ENCODE data around the gene PAQR9. TPM values are rescaled to one million over a fixed set of nuclear protein-coding genes. Genes with fewer than 3 reads are reported as not detected.

The PAQR9 gene
- polyA plus RNA-seq, 2 of the 4 experiments (the other 2 are of a cell fraction) = 3.0 to 3.1 TPM

DNA sequence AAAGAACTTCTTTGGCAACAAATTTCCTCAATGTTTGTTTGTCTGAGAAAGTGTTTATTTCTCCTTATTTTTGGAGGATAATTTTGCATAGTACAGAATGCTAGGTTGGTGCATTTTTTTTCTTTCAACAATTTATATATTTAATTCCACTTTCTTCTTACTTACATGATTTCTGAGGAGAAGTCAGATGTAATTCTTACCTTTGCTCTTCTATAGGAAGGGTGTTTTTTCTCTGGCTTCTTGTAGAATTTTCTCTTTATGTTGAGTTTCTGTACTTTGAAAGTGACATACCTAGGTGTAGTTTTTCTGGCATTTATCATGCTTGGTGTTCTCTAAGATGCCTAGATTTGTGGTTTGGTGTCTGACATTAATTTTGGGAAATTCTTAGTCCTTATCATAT is 39.8 kb downstream of the PAQR9 start:
- FAIRE-seq = no peak

DNA sequence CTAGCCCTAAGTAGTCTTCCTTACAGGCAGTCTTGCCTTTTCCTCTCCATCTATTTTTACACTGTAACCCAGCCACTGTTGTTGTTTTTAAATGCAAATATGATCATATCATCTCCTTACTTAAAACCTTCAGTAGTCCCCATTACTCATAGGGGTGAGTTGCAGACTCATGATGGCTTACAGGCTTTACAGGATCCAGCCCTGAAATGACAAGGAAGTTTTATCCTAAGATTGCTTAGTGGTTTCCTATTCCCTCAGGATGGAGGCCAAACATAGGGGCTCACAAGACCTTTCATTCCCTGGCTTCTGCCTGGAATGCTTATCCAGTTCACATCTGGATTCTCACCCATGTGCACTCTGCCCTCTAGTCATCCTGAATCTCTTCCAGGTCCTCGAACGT is 46.9 kb downstream of the PAQR9 start:
- DNase-seq (ENCODE audit: low read depth in 1 of 2, low spot score in 1 of 2) (no peak), ATAC-seq (no peak), FAIRE-seq (no peak)
- CTCF ChIA-PET = no interaction called here
- POLR2A ChIA-PET = no interaction called here
- no peak overlapping the region for H3K27ac ChIP-seq
- no peak overlapping the region for H3K4me2 ChIP-seq
- TF ChIP-seq PHF8 (IDR thresholded peaks at IDR 0.05; ENCODE audit: borderline replicate concordance, low read depth) = no peak
- no peaks in the 10 kb centered on the region for H3K4me1 ChIP-seq
- H3K9me3 ChIP-seq = no peaks in the 10 kb centered on the region
- H3K4me3 ChIP-seq = no peak overlapping the region
- 77% methylated on average over 2 of the region's 2 CpGs for WGBS (ENCODE audit: missing lambda C conversion rate)

More for the DNA sequence above, 39.8 kb downstream of the PAQR9 start:
- H3K27ac ChIP-seq = no peak overlapping the region
- H3K4me1 ChIP-seq = no peaks in the 10 kb centered on the region
- H3K4me2 ChIP-seq = no peak overlapping the region
- TF ChIP-seq CHD2 (IDR thresholded peaks at IDR 0.05; ENCODE audit: low read length, partially characterized antibody) (no peak), SREBF2 (IDR thresholded peaks at IDR 0.05) (no peak), GATA3 (IDR thresholded peaks at IDR 0.05; ENCODE audit: borderline replicate concordance) (no peak), CBX8 (IDR thresholded peaks at IDR 0.05) (no peak), FOSL2 (IDR thresholded peaks at IDR 0.05) (no peak), FOSL2 (CRISPR knock-in tag; IDR thresholded peaks at IDR 0.05) (no peak), NFE2L2 (conservative IDR thresholded peaks at IDR 0.05; ENCODE audit: low read length) (no peak), ESRRA (IDR thresholded peaks at IDR 0.05; ENCODE audit: borderline replicate concordance, low read length) (no peak), RCOR1 (IDR thresholded peaks at IDR 0.05; ENCODE audit: low read depth, low read length) (no peak)
- TF ChIP-seq, protein P1, sequence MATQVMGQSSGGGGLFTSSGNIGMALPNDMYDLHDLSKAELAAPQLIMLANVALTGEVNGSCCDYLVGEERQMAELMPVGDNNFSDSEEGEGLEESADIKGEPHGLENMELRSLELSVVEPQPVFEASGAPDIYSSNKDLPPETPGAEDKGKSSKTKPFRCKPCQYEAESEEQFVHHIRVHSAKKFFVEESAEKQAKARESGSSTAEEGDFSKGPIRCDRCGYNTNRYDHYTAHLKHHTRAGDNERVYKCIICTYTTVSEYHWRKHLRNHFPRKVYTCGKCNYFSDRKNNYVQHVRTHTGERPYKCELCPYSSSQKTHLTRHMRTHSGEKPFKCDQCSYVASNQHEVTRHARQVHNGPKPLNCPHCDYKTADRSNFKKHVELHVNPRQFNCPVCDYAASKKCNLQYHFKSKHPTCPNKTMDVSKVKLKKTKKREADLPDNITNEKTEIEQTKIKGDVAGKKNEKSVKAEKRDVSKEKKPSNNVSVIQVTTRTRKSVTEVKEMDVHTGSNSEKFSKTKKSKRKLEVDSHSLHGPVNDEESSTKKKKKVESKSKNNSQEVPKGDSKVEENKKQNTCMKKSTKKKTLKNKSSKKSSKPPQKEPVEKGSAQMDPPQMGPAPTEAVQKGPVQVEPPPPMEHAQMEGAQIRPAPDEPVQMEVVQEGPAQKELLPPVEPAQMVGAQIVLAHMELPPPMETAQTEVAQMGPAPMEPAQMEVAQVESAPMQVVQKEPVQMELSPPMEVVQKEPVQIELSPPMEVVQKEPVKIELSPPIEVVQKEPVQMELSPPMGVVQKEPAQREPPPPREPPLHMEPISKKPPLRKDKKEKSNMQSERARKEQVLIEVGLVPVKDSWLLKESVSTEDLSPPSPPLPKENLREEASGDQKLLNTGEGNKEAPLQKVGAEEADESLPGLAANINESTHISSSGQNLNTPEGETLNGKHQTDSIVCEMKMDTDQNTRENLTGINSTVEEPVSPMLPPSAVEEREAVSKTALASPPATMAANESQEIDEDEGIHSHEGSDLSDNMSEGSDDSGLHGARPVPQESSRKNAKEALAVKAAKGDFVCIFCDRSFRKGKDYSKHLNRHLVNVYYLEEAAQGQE (IDR thresholded peaks at IDR 0.05) = no peak
- TF ChIP-seq, protein P2, sequence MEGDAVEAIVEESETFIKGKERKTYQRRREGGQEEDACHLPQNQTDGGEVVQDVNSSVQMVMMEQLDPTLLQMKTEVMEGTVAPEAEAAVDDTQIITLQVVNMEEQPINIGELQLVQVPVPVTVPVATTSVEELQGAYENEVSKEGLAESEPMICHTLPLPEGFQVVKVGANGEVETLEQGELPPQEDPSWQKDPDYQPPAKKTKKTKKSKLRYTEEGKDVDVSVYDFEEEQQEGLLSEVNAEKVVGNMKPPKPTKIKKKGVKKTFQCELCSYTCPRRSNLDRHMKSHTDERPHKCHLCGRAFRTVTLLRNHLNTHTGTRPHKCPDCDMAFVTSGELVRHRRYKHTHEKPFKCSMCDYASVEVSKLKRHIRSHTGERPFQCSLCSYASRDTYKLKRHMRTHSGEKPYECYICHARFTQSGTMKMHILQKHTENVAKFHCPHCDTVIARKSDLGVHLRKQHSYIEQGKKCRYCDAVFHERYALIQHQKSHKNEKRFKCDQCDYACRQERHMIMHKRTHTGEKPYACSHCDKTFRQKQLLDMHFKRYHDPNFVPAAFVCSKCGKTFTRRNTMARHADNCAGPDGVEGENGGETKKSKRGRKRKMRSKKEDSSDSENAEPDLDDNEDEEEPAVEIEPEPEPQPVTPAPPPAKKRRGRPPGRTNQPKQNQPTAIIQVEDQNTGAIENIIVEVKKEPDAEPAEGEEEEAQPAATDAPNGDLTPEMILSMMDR (IDR thresholded peaks at IDR 0.05) = no peak
- ChIA-PET CTCF (no interaction called here), POLR2A (no interaction called here)
- no peak overlapping the region for H3K4me3 ChIP-seq
- DNase-seq (ENCODE audit: low read depth in 1 of 2, low spot score in 1 of 2) (no peak), ATAC-seq (no peak)
- H3K9me3 ChIP-seq = peaks cover 10% of the 10 kb centered on the region

DNA sequence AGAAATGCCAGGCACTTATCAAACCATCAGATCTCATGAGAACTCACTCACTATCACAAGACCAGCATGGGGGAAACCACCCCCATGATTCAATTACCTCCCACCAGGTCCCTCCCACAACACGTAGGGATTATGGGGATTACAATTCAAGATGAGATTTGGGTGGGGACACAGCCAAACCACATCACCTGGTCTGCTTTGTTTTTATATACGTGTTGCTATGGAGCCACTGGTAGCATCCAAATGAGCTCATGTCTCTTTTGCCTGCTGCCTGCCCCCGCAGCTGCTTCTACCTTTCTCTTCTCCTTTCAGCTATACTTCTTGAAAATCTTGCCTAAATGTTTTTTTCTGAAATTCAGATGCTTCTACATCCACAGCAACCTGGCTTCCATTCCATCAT is 47.8 kb downstream of the PAQR9 start:
- H3K4me2 ChIP-seq = no peak overlapping the region
- no peak for DNase-seq (ENCODE audit: low read depth in 1 of 2, low spot score in 1 of 2)
- FAIRE-seq = no peak
- H3K4me1 ChIP-seq = no peaks in the 10 kb centered on the region
- no peak overlapping the region for H3K4me3 ChIP-seq
- ATAC-seq = no peak
- H3K9me3 ChIP-seq = no peaks in the 10 kb centered on the region
- no peak for TF ChIP-seq ZNF302 (CRISPR knock-in tag; IDR thresholded peaks at IDR 0.05)
- no peak for TF ChIP-seq KDM1A (IDR thresholded peaks at IDR 0.05; ENCODE audit: low read depth)
- TF ChIP-seq SMC3 (IDR thresholded peaks at IDR 0.05) = no peak
- no peak for TF ChIP-seq HDAC2 (IDR thresholded peaks at IDR 0.05)
- no peak for TF ChIP-seq RARB (CRISPR knock-in tag; IDR thresholded peaks at IDR 0.05)
- no peak for TF ChIP-seq BHLHE40 (IDR thresholded peaks at IDR 0.05; ENCODE audit: low read depth, low read length)
- TF ChIP-seq EP300 (IDR thresholded peaks at IDR 0.05) = no peak
- TF ChIP-seq, protein P3, sequence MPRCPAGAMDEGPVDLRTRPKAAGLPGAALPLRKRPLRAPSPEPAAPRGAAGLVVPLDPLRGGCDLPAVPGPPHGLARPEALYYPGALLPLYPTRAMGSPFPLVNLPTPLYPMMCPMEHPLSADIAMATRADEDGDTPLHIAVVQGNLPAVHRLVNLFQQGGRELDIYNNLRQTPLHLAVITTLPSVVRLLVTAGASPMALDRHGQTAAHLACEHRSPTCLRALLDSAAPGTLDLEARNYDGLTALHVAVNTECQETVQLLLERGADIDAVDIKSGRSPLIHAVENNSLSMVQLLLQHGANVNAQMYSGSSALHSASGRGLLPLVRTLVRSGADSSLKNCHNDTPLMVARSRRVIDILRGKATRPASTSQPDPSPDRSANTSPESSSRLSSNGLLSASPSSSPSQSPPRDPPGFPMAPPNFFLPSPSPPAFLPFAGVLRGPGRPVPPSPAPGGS (IDR thresholded peaks at IDR 0.05) = no peak
- TF ChIP-seq, protein P4, sequence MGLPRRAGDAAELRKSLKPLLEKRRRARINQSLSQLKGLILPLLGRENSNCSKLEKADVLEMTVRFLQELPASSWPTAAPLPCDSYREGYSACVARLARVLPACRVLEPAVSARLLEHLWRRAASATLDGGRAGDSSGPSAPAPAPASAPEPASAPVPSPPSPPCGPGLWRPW (IDR thresholded peaks at IDR 0.05) = no peak
- 67% methylated on average over 3 of the region's 3 CpGs for WGBS (ENCODE audit: missing lambda C conversion rate)
- POLR2A ChIA-PET = no interaction called here
- H3K27ac ChIP-seq = no peak overlapping the region
- CTCF ChIA-PET = no interaction called here
